NCI-H2081 (cell line): ENCODE measurements around the gene NANOS3.

Experiments used
- DNase-seq, 2 experiments: peaks; one replicate each; lab custom pipeline; 2025; lab: John Stamatoyannopoulos, UW

NANOS3 gene

GRCh38 chr19:13864667-13865570, 12.0 kb upstream of the NANOS3 start:
- DNase-seq = no peak

DNA sequence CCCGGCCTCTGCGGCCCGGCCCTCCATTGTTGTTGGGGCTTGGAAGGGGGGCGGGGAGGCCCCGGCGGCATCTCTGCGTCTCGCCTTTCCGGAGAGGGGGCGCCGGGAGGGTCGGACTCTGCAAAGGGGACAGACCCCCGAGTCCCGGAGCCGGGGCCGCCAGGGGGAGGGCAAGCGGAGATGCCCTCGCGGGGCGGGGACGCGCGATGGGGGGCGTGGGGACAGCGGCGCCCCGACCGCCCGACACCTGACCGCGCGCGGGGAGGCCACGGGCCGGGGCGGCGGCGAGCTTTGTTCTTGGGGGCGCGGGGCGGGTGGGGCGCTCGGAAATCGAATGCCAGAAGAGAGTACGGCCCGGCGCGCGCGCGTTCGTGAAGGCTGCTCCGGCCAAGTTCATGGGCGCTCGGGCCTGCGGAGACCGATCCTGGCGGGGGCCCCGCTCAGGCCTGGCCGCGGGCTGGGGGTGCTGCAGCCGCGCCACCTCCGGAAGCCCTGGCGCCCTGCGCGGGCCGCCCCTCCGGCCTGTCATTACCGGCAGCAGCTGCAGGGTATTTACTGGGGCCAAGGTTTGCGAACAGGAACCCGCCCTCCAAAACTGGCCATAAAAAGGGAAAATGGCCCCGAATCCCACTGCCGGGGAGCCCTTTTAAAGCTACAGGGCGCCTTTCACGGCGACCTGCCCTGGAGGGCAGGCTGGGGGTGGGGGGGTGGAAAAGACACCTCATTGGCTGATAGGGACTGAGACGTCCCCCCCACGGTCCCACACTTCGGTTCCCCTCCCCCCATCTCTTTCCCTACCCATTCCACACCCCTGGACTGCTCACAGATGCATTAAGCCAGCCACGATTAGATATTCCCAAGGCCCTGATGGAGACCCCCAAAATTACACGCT, 11.1 kb upstream of the NANOS3 start:
- DNase-seq = peak in 1 of 2 experiments; percentile 50

GRCh38 chr19:13866463-13867046, 10.4 kb upstream of the NANOS3 start:
- DNase-seq = no peak

GRCh38 chr19:13868663-13869062, 8.3 kb upstream of the NANOS3 start:
- DNase-seq = no peak

- no peak for DNase-seq
Measured at GRCh38 chr19:13869281-13869680, 7.7 kb upstream of the NANOS3 start.

DNA sequence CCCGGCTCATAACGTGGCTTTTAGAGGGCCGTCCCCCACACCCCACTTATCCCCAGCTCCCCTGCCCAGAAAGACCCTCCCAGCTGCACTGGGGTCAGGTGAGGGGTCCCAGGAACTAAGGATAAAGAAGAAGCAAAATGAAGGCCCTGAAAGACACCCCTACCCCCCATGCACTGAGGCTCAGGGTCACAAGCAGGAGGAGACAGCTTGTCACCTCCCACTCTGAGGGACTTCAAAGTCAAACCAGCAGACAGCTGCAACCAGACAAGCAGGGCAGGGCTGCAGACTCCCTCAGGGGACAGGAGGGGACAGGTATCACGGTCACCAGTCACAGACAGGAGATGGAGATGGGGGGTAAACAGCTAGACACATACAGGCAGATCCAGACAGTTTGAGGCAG, 6.1 kb upstream of the NANOS3 start:
- DNase-seq = no peak

GRCh38 chr19:13872339-13872694, 4.6 kb upstream of the NANOS3 start:
- no peak for DNase-seq

GRCh38 chr19:13872695-13873389, 4.1 kb upstream of the NANOS3 start:
- no peak for DNase-seq

DNA sequence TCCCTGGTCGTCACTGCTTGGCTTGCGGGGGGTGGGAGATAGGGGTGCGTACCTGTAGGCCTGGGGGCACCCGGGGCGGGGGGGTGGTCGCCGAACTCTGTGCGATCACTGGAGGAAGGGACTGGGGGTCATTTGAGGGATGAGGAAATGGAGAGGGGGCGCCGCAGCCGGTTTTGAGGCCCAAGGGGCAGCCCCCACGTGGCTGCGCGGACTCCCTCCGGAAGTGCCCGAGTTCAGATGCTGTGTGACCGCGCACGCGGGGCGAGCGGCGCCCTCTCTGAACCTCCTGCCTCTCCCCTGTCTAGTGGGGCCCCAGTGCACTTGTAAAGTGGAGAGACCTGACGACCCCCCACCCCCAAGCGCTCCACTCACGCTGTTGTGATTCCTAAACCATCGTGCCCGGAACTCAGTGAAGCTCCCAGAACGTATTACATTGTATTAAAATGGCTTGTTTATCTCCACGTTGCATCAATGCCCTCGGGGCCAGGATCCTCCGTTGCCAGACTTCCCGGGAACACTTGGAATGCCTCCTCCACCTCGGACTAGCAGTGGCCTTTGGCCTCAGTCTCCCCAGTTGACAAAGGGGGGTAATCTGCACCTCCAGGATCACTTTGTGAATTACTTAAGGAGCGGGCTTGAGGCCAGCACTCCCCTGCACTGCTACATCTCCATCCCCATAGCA, 3.0 kb upstream of the NANOS3 start:
- no peak for DNase-seq

DNA sequence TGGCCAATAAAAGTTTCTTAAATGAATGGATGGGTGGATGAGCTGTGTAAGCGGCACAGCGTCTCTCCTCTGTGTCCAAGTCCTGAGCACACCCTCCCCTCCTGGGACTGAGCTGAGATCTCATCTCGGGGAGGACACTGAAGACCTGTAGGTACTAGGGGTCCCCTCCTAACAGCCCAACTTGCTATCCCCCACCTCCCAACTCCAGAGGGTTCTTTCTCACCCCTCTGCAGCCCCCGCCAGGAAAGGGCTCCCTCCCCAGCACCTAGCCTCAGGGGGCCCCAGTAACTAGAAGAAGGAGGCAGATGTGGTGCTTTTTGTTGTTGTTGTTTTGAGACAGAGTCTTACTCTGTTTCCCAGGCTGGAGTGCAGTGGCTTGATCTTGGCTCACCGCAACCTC, 1.1 kb upstream of the NANOS3 start:
- DNase-seq = no peak

- no peak for DNase-seq
Measured at GRCh38 chr19:13877303-13877702, 369 bp downstream of the NANOS3 start.

GRCh38 chr19:13880059-13881043, 3.4 kb downstream of the NANOS3 start:
- DNase-seq = peak; percentile 90 to 95

DNA sequence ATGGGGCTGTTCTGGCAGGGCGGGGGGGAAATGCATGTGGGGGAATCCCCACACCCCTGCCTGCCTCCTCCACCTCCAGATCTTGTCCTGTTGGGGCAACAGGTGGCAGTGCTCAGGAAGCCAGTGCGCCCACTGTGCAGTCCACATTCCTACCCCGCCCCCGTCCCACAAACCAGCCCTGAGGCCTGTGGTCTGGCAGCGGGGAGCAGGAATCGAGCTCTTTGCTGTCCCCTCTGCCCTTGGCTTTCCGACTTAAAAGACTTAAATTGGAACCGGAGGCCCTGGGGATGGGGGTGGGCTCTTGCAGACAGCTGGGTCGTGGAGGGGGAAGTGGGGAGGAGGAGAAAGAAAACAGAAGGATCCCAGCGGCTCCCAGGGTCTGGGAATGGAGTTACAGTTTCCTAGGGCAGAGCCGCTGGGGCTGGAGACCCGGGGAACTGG, 4.3 kb downstream of the NANOS3 start:
- no peak for DNase-seq

GRCh38 chr19:13881692-13882418, 4.9 kb downstream of the NANOS3 start:
- DNase-seq = no peak

- no peak for DNase-seq
Measured at GRCh38 chr19:13882419-13882795, 5.5 kb downstream of the NANOS3 start.

- DNase-seq = no peak
Measured at GRCh38 chr19:13882836-13883235, 5.9 kb downstream of the NANOS3 start.

DNA sequence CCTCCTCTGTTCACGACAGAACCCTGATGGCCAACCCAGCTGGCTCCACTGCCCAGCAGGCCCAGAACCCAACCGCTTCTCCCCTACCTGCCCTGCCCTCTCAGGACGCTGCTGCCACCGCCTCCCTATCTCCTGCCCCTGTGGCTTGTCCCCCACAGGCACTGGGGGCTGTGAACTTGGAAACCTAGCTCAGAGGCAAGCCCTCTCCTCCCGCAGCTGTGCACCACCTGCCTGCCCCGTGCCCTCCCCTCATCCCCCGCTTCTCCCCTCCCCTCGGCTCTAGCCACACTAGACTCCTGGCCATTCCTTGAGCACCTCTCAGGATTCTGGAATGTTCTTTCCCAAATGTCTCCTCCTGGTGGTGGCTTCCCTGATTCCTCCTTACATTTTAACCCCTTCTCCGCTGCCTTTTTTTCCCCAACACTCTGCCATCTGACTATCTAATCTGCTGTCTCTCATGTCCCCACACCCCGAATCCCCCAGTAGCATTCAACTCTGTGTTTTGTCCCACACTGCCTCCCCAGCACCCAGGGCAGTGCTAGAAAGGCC, 6.7 kb downstream of the NANOS3 start:
- no peak for DNase-seq

GRCh38 chr19:13884726-13885591, 8.0 kb downstream of the NANOS3 start:
- peak in 1 of 2 experiments; percentile 27 for DNase-seq
